Suprapubic skin (tissue), 4 donors: ENCODE data around the gene KCNMB2. TPM values are rescaled to one million over a fixed set of nuclear protein-coding genes. Genes with fewer than 3 reads are reported as not detected.

ENCODE experiments used
- DNase-seq, 2 donors: peaks; one replicate each; pipeline ENCODE4 v3.0.0-alpha.2; 2019; ENCODE audit warnings: low spot score in 2 of 2
- H3K27ac ChIP-seq: fragments of 200-600 bp; sonication (generic); one replicate; pipeline ENCODE4 v1.5.1; 2019
- H3K27me3 ChIP-seq: fragments of 200-600 bp; sonication (generic); one replicate; pipeline ENCODE4 v1.5.1; 2019
- H3K36me3 ChIP-seq: fragments of 200-600 bp; sonication (generic); one replicate; pipeline ENCODE4 v1.5.1; 2019
- H3K4me1 ChIP-seq: fragments of 200-600 bp; sonication (generic); one replicate; pipeline ENCODE4 v1.5.1; 2019
- H3K4me3 ChIP-seq: fragments of 200-600 bp; sonication (generic); one replicate; pipeline ENCODE4 v1.5.1; 2019; ENCODE audit warnings: mild to moderate bottlenecking
- H3K9me3 ChIP-seq: fragments of 200-600 bp; sonication (generic); one replicate; pipeline ENCODE4 v1.5.1; 2019
- EP300 ChIP-seq: sonication (generic); formaldehyde crosslinking; IDR thresholded peaks from one replicate; pipeline ENCODE4 v1.6.1; 2017; ENCODE audit warnings: antibody characterized with exemption
- POLR2A ChIP-seq, 2 donors: fragments of 450-650 bp; IDR thresholded peaks; one replicate each; pipeline ENCODE4 v1.6.1; 2017; ENCODE audit warnings: antibody characterized with exemption in 2 of 2, mild to moderate bottlenecking in 2 of 2, moderate library complexity in 2 of 2
- POLR2AphosphoS5 ChIP-seq, 3 donors: sonication (generic); formaldehyde crosslinking; IDR thresholded peaks; one replicate each; pipeline ENCODE4 v1.6.1; 2017; ENCODE audit warnings: antibody characterized with exemption in 3 of 3
- WGBS: methylation state at CpG from one replicate; pipeline ENCODE4 v1.1.5; 2018; 5-methylcytosine and 5-hydroxymethylcytosine counted together
- total RNA-seq, 4 donors: library from RNA; depleted of rRNA; stranded (reverse); fragments of >200 nt; gene quantifications; one replicate each; pipeline ENCODE4 v1.1.0, GENCODE V29; 2016
- TF ChIP-seq, protein P1 (sequence below), 2 donors: fragments of 200-600 bp in 1 of 2; fragments of 450-650 bp in 1 of 2; sonication (generic) in 1 of 2; IDR thresholded peaks; one replicate each; pipeline ENCODE4 v1.5.1; 2016 to 2019; ENCODE audit warnings: antibody characterized with exemption in 2 of 2, mild to moderate bottlenecking in 1 of 2, moderate library complexity in 1 of 2

KCNMB2 gene
- total RNA-seq, 4 donors from 2014 or later: 0.42 TPM; not detected in 3

DNA sequence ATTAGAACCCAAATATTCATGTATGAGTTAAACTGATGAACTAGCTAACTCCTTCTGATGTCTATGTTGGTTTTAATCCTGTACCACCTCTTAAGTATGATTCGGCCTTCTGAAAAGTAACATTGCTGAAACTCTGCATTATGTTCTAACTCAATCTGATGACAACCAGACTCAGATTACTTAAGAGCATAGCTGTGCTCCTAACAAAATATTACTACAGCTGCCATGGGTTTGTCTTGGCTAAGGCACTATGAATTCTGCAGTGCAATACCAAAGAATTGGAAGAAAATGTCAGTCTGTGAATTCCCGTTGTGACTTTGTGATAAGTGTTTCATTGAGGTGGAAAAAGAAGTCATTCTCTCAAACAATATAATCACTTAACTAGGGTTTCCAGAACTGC lies 311.0 kb downstream of the KCNMB2 start:
- H3K27ac ChIP-seq: no peak overlapping the region
- H3K4me3 ChIP-seq: no peak overlapping the region
- DNase-seq: no peak
- no peaks in the 10 kb centered on the region for H3K4me1 ChIP-seq
- H3K27me3 ChIP-seq: no peaks in the 10 kb centered on the region
- H3K36me3 ChIP-seq: no peaks in the 10 kb centered on the region
- H3K9me3 ChIP-seq: no peaks in the 10 kb centered on the region
- WGBS: 67% methylated on average over 2 of the region's 2 CpGs
- TF ChIP-seq EP300: no peak
- TF ChIP-seq, protein P1, sequence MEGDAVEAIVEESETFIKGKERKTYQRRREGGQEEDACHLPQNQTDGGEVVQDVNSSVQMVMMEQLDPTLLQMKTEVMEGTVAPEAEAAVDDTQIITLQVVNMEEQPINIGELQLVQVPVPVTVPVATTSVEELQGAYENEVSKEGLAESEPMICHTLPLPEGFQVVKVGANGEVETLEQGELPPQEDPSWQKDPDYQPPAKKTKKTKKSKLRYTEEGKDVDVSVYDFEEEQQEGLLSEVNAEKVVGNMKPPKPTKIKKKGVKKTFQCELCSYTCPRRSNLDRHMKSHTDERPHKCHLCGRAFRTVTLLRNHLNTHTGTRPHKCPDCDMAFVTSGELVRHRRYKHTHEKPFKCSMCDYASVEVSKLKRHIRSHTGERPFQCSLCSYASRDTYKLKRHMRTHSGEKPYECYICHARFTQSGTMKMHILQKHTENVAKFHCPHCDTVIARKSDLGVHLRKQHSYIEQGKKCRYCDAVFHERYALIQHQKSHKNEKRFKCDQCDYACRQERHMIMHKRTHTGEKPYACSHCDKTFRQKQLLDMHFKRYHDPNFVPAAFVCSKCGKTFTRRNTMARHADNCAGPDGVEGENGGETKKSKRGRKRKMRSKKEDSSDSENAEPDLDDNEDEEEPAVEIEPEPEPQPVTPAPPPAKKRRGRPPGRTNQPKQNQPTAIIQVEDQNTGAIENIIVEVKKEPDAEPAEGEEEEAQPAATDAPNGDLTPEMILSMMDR (IDR thresholded peaks at IDR 0.05): no peak
- TF ChIP-seq POLR2AphosphoS5 (IDR thresholded peaks at IDR 0.05): no peak
- TF ChIP-seq POLR2A (IDR thresholded peaks at IDR 0.05): no peak

GRCh38 chr3:178849199-178849910 lies 313.1 kb downstream of the KCNMB2 start:
- Histone ChIP-seq H3K27ac (peak overlapping the region; percentile 14), H3K27me3 (no peaks in the 10 kb centered on the region), H3K4me1 (no peaks in the 10 kb centered on the region), H3K4me3 (no peak overlapping the region), H3K9me3 (no peaks in the 10 kb centered on the region), H3K36me3 (no peaks in the 10 kb centered on the region)
- TF ChIP-seq, protein P1 (IDR thresholded peaks at IDR 0.05): no peak
- 72% methylated on average over 4 of the region's 4 CpGs for WGBS
- DNase-seq: no peak

GRCh38 chr3:178850450-178851190 lies 314.4 kb downstream of the KCNMB2 start:
- H3K36me3 ChIP-seq: no peaks in the 10 kb centered on the region
- DNase-seq: no peak
- no peaks in the 10 kb centered on the region for H3K4me1 ChIP-seq
- 86% methylated on average over 8 of the region's 8 CpGs for WGBS
- H3K27ac ChIP-seq: no peak overlapping the region
- no peak overlapping the region for H3K4me3 ChIP-seq
- H3K27me3 ChIP-seq: no peaks in the 10 kb centered on the region
- TF ChIP-seq, protein P1 (IDR thresholded peaks at IDR 0.05): no peak
- TF ChIP-seq POLR2A (IDR thresholded peaks at IDR 0.05) (no peak), POLR2AphosphoS5 (IDR thresholded peaks at IDR 0.05) (no peak), EP300 (no peak)
- H3K9me3 ChIP-seq: no peaks in the 10 kb centered on the region

- H3K4me3 ChIP-seq: no peak overlapping the region
- H3K27me3 ChIP-seq: no peaks in the 10 kb centered on the region
- no peak for DNase-seq
- WGBS: 93% methylated on average over 1 of the region's 1 CpG
- H3K4me1 ChIP-seq: no peaks in the 10 kb centered on the region
- H3K36me3 ChIP-seq: no peaks in the 10 kb centered on the region
- no peak for TF ChIP-seq EP300
- TF ChIP-seq POLR2AphosphoS5 (IDR thresholded peaks at IDR 0.05): no peak
- H3K27ac ChIP-seq: no peak overlapping the region
- H3K9me3 ChIP-seq: no peaks in the 10 kb centered on the region
Measured at GRCh38 chr3:178851564-178851963, 315.3 kb downstream of the KCNMB2 start.

GRCh38 chr3:178856804-178857203 lies 320.6 kb downstream of the KCNMB2 start:
- no peak for DNase-seq
- 75% methylated on average over 2 of the region's 2 CpGs for WGBS
- no peak for TF ChIP-seq EP300
- no peak for TF ChIP-seq POLR2AphosphoS5 (IDR thresholded peaks at IDR 0.05)
- no peak for TF ChIP-seq POLR2A (IDR thresholded peaks at IDR 0.05)
- TF ChIP-seq, protein P1 (IDR thresholded peaks at IDR 0.05): no peak
- Histone ChIP-seq H3K36me3 (no peaks in the 10 kb centered on the region), H3K4me1 (no peaks in the 10 kb centered on the region), H3K27ac (no peak overlapping the region), H3K9me3 (no peaks in the 10 kb centered on the region), H3K27me3 (no peaks in the 10 kb centered on the region), H3K4me3 (no peak overlapping the region)
